ENCODE measurements around the gene PHACTR1. TPM values are rescaled to one million over a fixed set of nuclear protein-coding genes. Genes with fewer than 3 reads are reported as not detected.

Gene PHACTR1
- polyA plus RNA-seq, 3 donors = 6.1 to 26.9 (median 7.6) TPM

- H3K27me3 ChIP-seq (ENCODE audit: control insufficient read depth in 2 of 2, insufficient read depth in 2 of 2, low read length in 2 of 2) = peaks cover 0 to 2% of the 10 kb centered on the region in 2 donors
- H3K79me2 ChIP-seq (ENCODE audit: insufficient read depth, low read length) = no peaks in the 10 kb centered on the region
- H3K4me2 ChIP-seq (replicated peaks; ENCODE audit: extremely low read depth, low read length, poor library complexity, severe bottlenecking) = no peak overlapping the region
- Mint-ChIP-seq H3K4me1 (no peaks in the 10 kb centered on the region), H3K27ac (no peak overlapping the region), H3K9me3 (peaks cover 0 to 3% (median 0%) of the 10 kb centered on the region in 7 donors), H3K36me3 (no peaks in the 10 kb centered on the region), H3K4me3 (no peak overlapping the region), H3K27me3 (ENCODE audit: low read depth in 3 of 3) (peaks cover 0 to 6% (median 2%) of the 10 kb centered on the region in 3 donors)
- H3K36me3 ChIP-seq (replicated peaks in 1 of 2; ENCODE audit: control insufficient read depth in 1 of 2, insufficient read depth in 2 of 2, low read length in 2 of 2) = no peaks in the 10 kb centered on the region
- intact Hi-C loops (cut with micrococcal nuclease) = no loop called here
- H3K9me3 ChIP-seq (replicated peaks in 1 of 2; ENCODE audit: control insufficient read depth in 1 of 2, insufficient read depth in 1 of 2, low read length in 2 of 2) = no peaks in the 10 kb centered on the region
- H4K20me1 ChIP-seq (ENCODE audit: insufficient read depth, low read length) = no peaks in the 10 kb centered on the region
- H3K4me1 ChIP-seq (ENCODE audit: control insufficient read depth in 1 of 2, insufficient read depth in 2 of 2, low read length in 2 of 2) = no peaks in the 10 kb centered on the region
- no peak overlapping the region for H3K27ac ChIP-seq (ENCODE audit: low read depth in 1 of 2, low read length in 2 of 2)
- H2AFZ ChIP-seq (ENCODE audit: insufficient read depth, low read depth, low read length, poor library complexity, severe bottlenecking) = no peak overlapping the region
- no peak for DNase-seq
- no peak overlapping the region for H3K9ac ChIP-seq (ENCODE audit: insufficient read depth, low read length, poor library complexity, severe bottlenecking)
- WGBS (ENCODE audit: insufficient coverage) = no CpG with 5 or more reads among the region's 1 CpG
- H3K4me3 ChIP-seq (replicated peaks in 1 of 3; ENCODE audit: low read depth in 2 of 3, low read length in 3 of 3) = no peak overlapping the region
- TF ChIP-seq, protein P1, sequence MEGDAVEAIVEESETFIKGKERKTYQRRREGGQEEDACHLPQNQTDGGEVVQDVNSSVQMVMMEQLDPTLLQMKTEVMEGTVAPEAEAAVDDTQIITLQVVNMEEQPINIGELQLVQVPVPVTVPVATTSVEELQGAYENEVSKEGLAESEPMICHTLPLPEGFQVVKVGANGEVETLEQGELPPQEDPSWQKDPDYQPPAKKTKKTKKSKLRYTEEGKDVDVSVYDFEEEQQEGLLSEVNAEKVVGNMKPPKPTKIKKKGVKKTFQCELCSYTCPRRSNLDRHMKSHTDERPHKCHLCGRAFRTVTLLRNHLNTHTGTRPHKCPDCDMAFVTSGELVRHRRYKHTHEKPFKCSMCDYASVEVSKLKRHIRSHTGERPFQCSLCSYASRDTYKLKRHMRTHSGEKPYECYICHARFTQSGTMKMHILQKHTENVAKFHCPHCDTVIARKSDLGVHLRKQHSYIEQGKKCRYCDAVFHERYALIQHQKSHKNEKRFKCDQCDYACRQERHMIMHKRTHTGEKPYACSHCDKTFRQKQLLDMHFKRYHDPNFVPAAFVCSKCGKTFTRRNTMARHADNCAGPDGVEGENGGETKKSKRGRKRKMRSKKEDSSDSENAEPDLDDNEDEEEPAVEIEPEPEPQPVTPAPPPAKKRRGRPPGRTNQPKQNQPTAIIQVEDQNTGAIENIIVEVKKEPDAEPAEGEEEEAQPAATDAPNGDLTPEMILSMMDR (IDR thresholded peaks at IDR 0.05) = no peak
Measured at GRCh38 chr6:12693122-12693521, 23.4 kb upstream of the PHACTR1 start.

DNA sequence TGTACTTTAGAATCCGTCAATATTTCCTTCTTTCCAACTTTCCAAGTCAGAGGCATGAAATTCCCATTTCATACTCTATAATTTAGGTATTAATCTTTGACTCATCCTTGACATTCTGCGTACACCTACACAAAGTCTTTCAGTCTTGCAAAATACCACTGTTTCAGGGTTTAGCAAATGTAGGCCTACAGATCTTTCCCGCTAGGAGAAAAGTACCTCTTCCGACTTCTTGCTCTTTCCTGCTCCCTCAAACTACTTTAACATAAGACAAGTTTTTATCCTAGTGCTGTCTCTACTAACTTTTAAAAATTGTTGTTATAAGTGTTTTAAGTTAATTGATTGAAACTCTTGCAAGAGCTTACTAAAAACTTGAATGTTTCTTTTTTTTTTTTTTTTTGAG is 18.3 kb upstream of the PHACTR1 start:
- Mint-ChIP-seq H3K36me3 (no peaks in the 10 kb centered on the region), H3K27me3 (ENCODE audit: low read depth in 3 of 3) (peaks cover 0 to 2% (median 0%) of the 10 kb centered on the region in 3 donors), H3K27ac (no peak overlapping the region), H3K4me3 (no peak overlapping the region), H3K9me3 (peaks cover 0 to 4% (median 0%) of the 10 kb centered on the region in 7 donors), H3K4me1 (no peaks in the 10 kb centered on the region)
- Histone ChIP-seq H3K4me2 (replicated peaks; ENCODE audit: extremely low read depth, low read length, poor library complexity, severe bottlenecking) (no peak overlapping the region), H3K79me2 (ENCODE audit: insufficient read depth, low read length) (no peaks in the 10 kb centered on the region), H4K20me1 (ENCODE audit: insufficient read depth, low read length) (no peaks in the 10 kb centered on the region), H2AFZ (ENCODE audit: insufficient read depth, low read depth, low read length, poor library complexity, severe bottlenecking) (no peak overlapping the region), H3K36me3 (replicated peaks in 1 of 2; ENCODE audit: control insufficient read depth in 1 of 2, insufficient read depth in 2 of 2, low read length in 2 of 2) (no peaks in the 10 kb centered on the region), H3K4me1 (ENCODE audit: control insufficient read depth in 1 of 2, insufficient read depth in 2 of 2, low read length in 2 of 2) (no peaks in the 10 kb centered on the region), H3K4me3 (replicated peaks in 1 of 3; ENCODE audit: low read depth in 2 of 3, low read length in 3 of 3) (no peak overlapping the region), H3K9me3 (replicated peaks in 1 of 2; ENCODE audit: control insufficient read depth in 1 of 2, insufficient read depth in 1 of 2, low read length in 2 of 2) (no peaks in the 10 kb centered on the region), H3K27me3 (ENCODE audit: control insufficient read depth in 2 of 2, insufficient read depth in 2 of 2, low read length in 2 of 2) (peaks cover 0 to 2% of the 10 kb centered on the region in 2 donors), H3K27ac (ENCODE audit: low read depth in 1 of 2, low read length in 2 of 2) (no peak overlapping the region), H3K9ac (ENCODE audit: insufficient read depth, low read length, poor library complexity, severe bottlenecking) (no peak overlapping the region)
- no peak for DNase-seq
- WGBS (ENCODE audit: insufficient coverage) = 100% methylated on average over 2 of the region's 4 CpGs
- TF ChIP-seq, protein P1 (IDR thresholded peaks at IDR 0.05) = no peak
- intact Hi-C loops (cut with micrococcal nuclease) = no loop called here

All from CD14-positive monocyte (primary cell).